Measurements from ENCODE around the gene ZPBP2.

DNA sequence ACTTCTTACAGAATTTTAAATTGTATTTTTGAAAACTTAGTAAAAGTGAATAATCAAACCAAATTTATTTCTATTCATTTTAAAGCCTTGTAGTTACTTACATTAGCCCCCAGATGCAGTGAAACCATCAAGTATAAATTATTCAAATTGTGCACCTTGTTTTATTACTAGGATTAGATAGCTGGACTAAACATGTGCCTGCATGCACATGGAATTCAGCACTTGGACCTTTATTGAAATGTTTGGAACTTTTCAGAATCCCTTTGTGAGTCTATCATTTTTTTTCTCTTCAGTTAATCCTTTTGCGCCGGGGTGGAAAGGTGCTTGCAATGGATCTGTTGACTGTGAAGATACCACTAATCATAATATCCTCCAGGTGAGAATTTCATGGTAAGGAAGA is 4.7 kb downstream of the ZPBP2 start:
- TF ChIP-seq FOXP2 (optimal IDR thresholded peaks at IDR 0.05; ENCODE audit: control extremely low read depth, extremely low read length, insufficient read depth) (no peak), EZH2 (IDR thresholded peaks at IDR 0.05) (no peak)
